Calu3 (cell line): ENCODE measurements around the gene NSD1. TPM values are rescaled to one million over a fixed set of nuclear protein-coding genes. Genes with fewer than 3 reads are reported as not detected.
A peak's percentile ranks its signal among the peaks of the same experiment; 100 is the strongest.

ENCODE experiments used
- BruUV-seq: library from RNA; stranded (reverse); fragments of 400-500 nt; replicated peaks from 2 replicates; lab custom pipeline; 2021; lab: Mats Ljungman, UMichigan
- CTCF ChIA-PET: fragments of 300-600 bp; sonication (Branson Sonifier 250); formaldehyde crosslinking; loops from one replicate; lab custom pipeline; 2022; ENCODE audit warnings: antibody characterized with exemption; lab: Charles Lee
- DNase-seq: peaks from one replicate; pipeline ENCODE4 v3.0.0; 2022
- H3K27ac Mint-ChIP-seq: one replicate; pipeline ENCODE4 v1.8.0; 2022; ENCODE audit warnings: mixed read lengths; ENCODE audit not compliant: unreplicated experiment
- H3K27me3 Mint-ChIP-seq: one replicate; pipeline ENCODE4 v1.8.0; 2022; ENCODE audit warnings: mixed read lengths; ENCODE audit not compliant: unreplicated experiment
- H3K36me3 Mint-ChIP-seq: one replicate; pipeline ENCODE4 v1.8.0; 2022; ENCODE audit warnings: mild to moderate bottlenecking, moderate library complexity, mixed read lengths; ENCODE audit not compliant: insufficient read depth, unreplicated experiment
- H3K4me1 Mint-ChIP-seq: one replicate; pipeline ENCODE4 v1.8.0; 2022; ENCODE audit warnings: mild to moderate bottlenecking, low read depth, mixed read lengths; ENCODE audit not compliant: unreplicated experiment
- H3K4me3 Mint-ChIP-seq: one replicate; pipeline ENCODE4 v1.8.0; 2022; ENCODE audit warnings: mild to moderate bottlenecking, low read depth, moderate library complexity, mixed read lengths; ENCODE audit not compliant: unreplicated experiment
- H3K9me3 Mint-ChIP-seq: one replicate; pipeline ENCODE4 v1.8.0; 2022; ENCODE audit warnings: low read depth, mixed read lengths; ENCODE audit not compliant: unreplicated experiment
- intact Hi-C: fragments of 100-400 bp; cut with micrococcal nuclease; formaldehyde crosslinking; loops from one replicate; pipeline ENCODE4 v1.10.0; 2022; ENCODE audit not compliant: unreplicated experiment
- total RNA-seq: library from RNA; stranded (reverse); gene quantifications from 2 replicates; pipeline ENCODE4 v1.2.3, GENCODE V29; 2022
- TF ChIP-seq, protein P1 (sequence below): fragments of 200-600 bp; IDR thresholded peaks from one replicate; pipeline ENCODE4 v1.8.0; 2022; ENCODE audit warnings: antibody characterized with exemption; ENCODE audit not compliant: unreplicated experiment

Gene NSD1
- total RNA-seq, 1 experiment from 2014 or later, result 61.4 TPM

DNA sequence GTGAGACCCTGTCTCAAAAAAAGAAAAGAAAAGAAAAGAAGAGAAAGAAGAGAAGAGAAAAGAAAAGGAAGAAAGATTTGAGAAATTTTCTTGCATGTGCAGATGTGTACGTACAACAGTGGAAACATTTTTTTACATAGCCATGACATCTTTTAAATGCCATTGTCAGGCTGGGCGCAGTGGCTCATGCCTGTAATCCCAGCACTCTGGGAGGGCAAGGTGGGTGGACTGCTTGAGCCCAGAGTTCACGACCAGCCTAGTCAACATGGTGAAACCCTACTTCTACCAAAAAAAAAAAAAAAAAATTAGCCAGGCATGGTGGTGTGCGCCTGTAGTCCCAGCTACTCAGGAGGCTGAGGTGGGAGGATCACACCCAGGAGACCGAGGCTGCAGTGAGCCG lies 211.3 kb downstream of the NSD1 start:
- no peaks in the 10 kb centered on the region for H3K27me3 Mint-ChIP-seq
- intact Hi-C loops, result no loop called here
- TF ChIP-seq, protein P1, sequence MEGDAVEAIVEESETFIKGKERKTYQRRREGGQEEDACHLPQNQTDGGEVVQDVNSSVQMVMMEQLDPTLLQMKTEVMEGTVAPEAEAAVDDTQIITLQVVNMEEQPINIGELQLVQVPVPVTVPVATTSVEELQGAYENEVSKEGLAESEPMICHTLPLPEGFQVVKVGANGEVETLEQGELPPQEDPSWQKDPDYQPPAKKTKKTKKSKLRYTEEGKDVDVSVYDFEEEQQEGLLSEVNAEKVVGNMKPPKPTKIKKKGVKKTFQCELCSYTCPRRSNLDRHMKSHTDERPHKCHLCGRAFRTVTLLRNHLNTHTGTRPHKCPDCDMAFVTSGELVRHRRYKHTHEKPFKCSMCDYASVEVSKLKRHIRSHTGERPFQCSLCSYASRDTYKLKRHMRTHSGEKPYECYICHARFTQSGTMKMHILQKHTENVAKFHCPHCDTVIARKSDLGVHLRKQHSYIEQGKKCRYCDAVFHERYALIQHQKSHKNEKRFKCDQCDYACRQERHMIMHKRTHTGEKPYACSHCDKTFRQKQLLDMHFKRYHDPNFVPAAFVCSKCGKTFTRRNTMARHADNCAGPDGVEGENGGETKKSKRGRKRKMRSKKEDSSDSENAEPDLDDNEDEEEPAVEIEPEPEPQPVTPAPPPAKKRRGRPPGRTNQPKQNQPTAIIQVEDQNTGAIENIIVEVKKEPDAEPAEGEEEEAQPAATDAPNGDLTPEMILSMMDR, result no peak
- peaks cover 75% of the 10 kb centered on the region for H3K36me3 Mint-ChIP-seq
- H3K4me3 Mint-ChIP-seq, result no peak overlapping the region
- BruUV-seq, result no TSS peak
- no peaks in the 10 kb centered on the region for H3K9me3 Mint-ChIP-seq
- CTCF ChIA-PET, result interaction anchor here (0.7 kb wide), 1 partner anchor 17 kb away, joined by 5 read pairs; no protein-coding TSS in a partner anchor
- no peak overlapping the region for H3K27ac Mint-ChIP-seq
- no peak for DNase-seq
- peaks cover 36% of the 10 kb centered on the region for H3K4me1 Mint-ChIP-seq

DNA sequence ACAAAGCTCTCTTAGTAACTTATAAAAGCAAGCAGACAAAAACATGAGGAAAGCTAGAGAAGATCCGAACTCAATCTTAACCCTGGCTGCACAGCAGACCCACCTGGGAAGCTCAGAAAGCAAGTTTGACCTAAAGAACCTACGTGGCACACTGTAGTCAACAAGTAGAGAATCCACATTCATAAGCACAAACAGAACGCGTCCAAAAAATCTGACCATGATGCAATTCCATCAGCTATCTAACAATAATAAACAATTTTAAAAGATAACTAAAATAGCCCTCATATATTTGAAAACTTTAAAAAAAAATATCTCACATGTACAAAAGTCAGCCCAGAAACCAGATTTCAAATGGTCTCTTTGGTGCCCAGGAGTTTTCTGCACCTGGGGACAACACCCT lies 213.2 kb downstream of the NSD1 start:
- H3K9me3 Mint-ChIP-seq, result no peaks in the 10 kb centered on the region
- TF ChIP-seq, protein P1, result no peak
- BruUV-seq, result no TSS peak
- no peak overlapping the region for H3K27ac Mint-ChIP-seq
- intact Hi-C loops, result no loop called here
- H3K4me3 Mint-ChIP-seq, result peak overlapping the region; percentile 13
- peaks cover 38% of the 10 kb centered on the region for H3K4me1 Mint-ChIP-seq
- peaks cover 81% of the 10 kb centered on the region for H3K36me3 Mint-ChIP-seq
- DNase-seq, result no peak
- H3K27me3 Mint-ChIP-seq, result no peaks in the 10 kb centered on the region
- CTCF ChIA-PET, result interaction anchor here (0.6 kb wide), 1 partner anchor 139 kb away, joined by 7 read pairs; no protein-coding TSS in a partner anchor

- Mint-ChIP-seq H3K4me1 (peaks cover 38% of the 10 kb centered on the region), H3K27ac (no peak overlapping the region), H3K9me3 (no peaks in the 10 kb centered on the region), H3K4me3 (peak overlapping the region; percentile 13), H3K27me3 (no peaks in the 10 kb centered on the region), H3K36me3 (peaks cover 78% of the 10 kb centered on the region)
- TF ChIP-seq, protein P1, result no peak
- DNase-seq, result no peak
- intact Hi-C loops, result no loop called here
- CTCF ChIA-PET, result no interaction called here
- BruUV-seq, result no TSS peak
These were observed 214.1 kb downstream of the NSD1 start for GRCh38 chr5:177347699-177348098.

DNA sequence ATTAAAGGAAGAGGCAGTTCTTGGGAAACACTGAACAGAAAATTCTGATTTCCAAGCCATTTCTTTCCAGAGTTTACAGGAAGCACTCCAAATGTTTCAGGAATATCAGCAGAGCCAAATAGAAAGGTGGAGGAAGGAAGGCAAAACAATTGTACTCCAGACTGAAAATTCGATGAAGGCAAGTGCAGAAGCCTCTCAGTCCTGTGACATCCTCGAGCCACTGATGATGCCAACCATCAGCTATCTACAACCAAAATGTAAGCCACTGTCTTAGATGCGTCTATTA lies 215.7 kb downstream of the NSD1 start:
- Mint-ChIP-seq H3K36me3 (peaks cover 71% of the 10 kb centered on the region), H3K27me3 (no peaks in the 10 kb centered on the region), H3K27ac (peak overlapping the region; percentile 77), H3K4me3 (peak overlapping the region; percentile 86), H3K9me3 (peaks cover under 1% of the 10 kb centered on the region), H3K4me1 (peaks cover 49% of the 10 kb centered on the region)
- DNase-seq, result no peak
- intact Hi-C loops, result no loop called here
- no TSS peak for BruUV-seq
- TF ChIP-seq, protein P1, result no peak
- CTCF ChIA-PET, result interaction anchor here (0.7 to 3.3 kb wide), 2 partner anchors 40 to 53 kb away, joined by 3 to 11 read pairs; no protein-coding TSS in a partner anchor
